ENCODE measurements around the gene OR5A2.
"Not testable (repeated sequence)": the region's sequence is repeated elsewhere in the genome, so short reads cannot be mapped to it uniquely, and the experiment has no call there.

Gene OR5A2

GRCh38 chr11:59459916-59460315 is 33.7 kb upstream of the OR5A2 start:
- Histone ChIP-seq H3K9ac (no peak overlapping the region), H3K27ac (no peak overlapping the region), H3K4me3 (IDR thresholded peaks at IDR 0.05; ENCODE audit: insufficient read depth, low read depth, low read length) (no peak overlapping the region), H2AFZ (ENCODE audit: low read depth) (no peak overlapping the region), H3K27me3 (ENCODE audit: insufficient read depth, low read depth) (no peaks in the 10 kb centered on the region), H3K4me1 (ENCODE audit: low read depth, poor library complexity, severe bottlenecking) (no peaks in the 10 kb centered on the region), H3K79me2 (ENCODE audit: insufficient read depth, low read depth) (no peaks in the 10 kb centered on the region), H4K20me1 (ENCODE audit: insufficient read depth) (no peaks in the 10 kb centered on the region), H3K36me3 (ENCODE audit: insufficient read depth) (no peaks in the 10 kb centered on the region), H3K4me2 (no peak overlapping the region)
- no peak for TF ChIP-seq CTCF (conservative IDR thresholded peaks at IDR 0.05; ENCODE audit: low read depth, low read length)

- Histone ChIP-seq H2AFZ (ENCODE audit: low read depth) (no peak within 1 kb of the TSS), H4K20me1 (ENCODE audit: insufficient read depth) (no peaks in the 10 kb centered on the region), H3K9ac (no peak within 1 kb of the TSS), H3K79me2 (ENCODE audit: insufficient read depth, low read depth) (no peaks in the 10 kb centered on the region), H3K36me3 (ENCODE audit: insufficient read depth) (no peaks in the 10 kb centered on the region), H3K27me3 (ENCODE audit: insufficient read depth, low read depth) (no peaks in the 10 kb centered on the region), H3K4me2 (no peak within 1 kb of the TSS), H3K4me3 (IDR thresholded peaks at IDR 0.05; ENCODE audit: insufficient read depth, low read depth, low read length) (no peak within 1 kb of the TSS), H3K4me1 (ENCODE audit: low read depth, poor library complexity, severe bottlenecking) (no peaks in the 10 kb centered on the region), H3K27ac (no peak within 1 kb of the TSS)
- TF ChIP-seq CTCF (conservative IDR thresholded peaks at IDR 0.05; ENCODE audit: low read depth, low read length): no peak
These were observed 30.4 kb upstream of the OR5A2 start, which contains the start of gene OR4D6 for GRCh38 chr11:59456661-59457060. Gene OR4D6, plus strand, starts transcription at chr11:59456961. Its CDS starts 0 bp downstream, at chr11:59456961.

- no peak overlapping the region for H2AFZ ChIP-seq (ENCODE audit: low read depth)
- H3K4me2 ChIP-seq: no peak overlapping the region
- no peak overlapping the region for H3K27ac ChIP-seq
- no peaks in the 10 kb centered on the region for H3K4me1 ChIP-seq (ENCODE audit: low read depth, poor library complexity, severe bottlenecking)
- H4K20me1 ChIP-seq (ENCODE audit: insufficient read depth): no peaks in the 10 kb centered on the region
- no peak overlapping the region for H3K9ac ChIP-seq
- no peak overlapping the region for H3K4me3 ChIP-seq (IDR thresholded peaks at IDR 0.05; ENCODE audit: insufficient read depth, low read depth, low read length)
- no peaks in the 10 kb centered on the region for H3K27me3 ChIP-seq (ENCODE audit: insufficient read depth, low read depth)
- H3K79me2 ChIP-seq (ENCODE audit: insufficient read depth, low read depth): no peaks in the 10 kb centered on the region
- no peaks in the 10 kb centered on the region for H3K36me3 ChIP-seq (ENCODE audit: insufficient read depth)
- TF ChIP-seq CTCF (conservative IDR thresholded peaks at IDR 0.05; ENCODE audit: low read depth, low read length): no peak
These were observed 22.3 kb upstream of the OR5A2 start for GRCh38 chr11:59448484-59448883.

GRCh38 chr11:59445624-59446023 is 19.4 kb upstream of the OR5A2 start:
- H3K79me2 ChIP-seq (ENCODE audit: insufficient read depth, low read depth); H3K9ac ChIP-seq: not testable (repeated sequence)

GRCh38 chr11:59437770-59438169 is 11.6 kb upstream of the OR5A2 start:
- Histone ChIP-seq H3K27ac (no peak overlapping the region), H2AFZ (ENCODE audit: low read depth) (no peak overlapping the region), H3K27me3 (ENCODE audit: insufficient read depth, low read depth) (no peaks in the 10 kb centered on the region), H3K9ac (no peak overlapping the region), H3K36me3 (ENCODE audit: insufficient read depth) (no peaks in the 10 kb centered on the region), H3K4me1 (ENCODE audit: low read depth, poor library complexity, severe bottlenecking) (no peaks in the 10 kb centered on the region), H3K4me2 (no peak overlapping the region), H3K79me2 (ENCODE audit: insufficient read depth, low read depth) (no peaks in the 10 kb centered on the region), H3K4me3 (IDR thresholded peaks at IDR 0.05; ENCODE audit: insufficient read depth, low read depth, low read length) (no peak overlapping the region), H4K20me1 (ENCODE audit: insufficient read depth) (no peaks in the 10 kb centered on the region)
- TF ChIP-seq CTCF (conservative IDR thresholded peaks at IDR 0.05; ENCODE audit: low read depth, low read length): no peak

More at GRCh38 chr11:59445624-59446023, 19.4 kb upstream of the OR5A2 start:
- H3K4me1 ChIP-seq (ENCODE audit: low read depth, poor library complexity, severe bottlenecking); H3K27me3 ChIP-seq (ENCODE audit: insufficient read depth, low read depth); H2AFZ ChIP-seq (ENCODE audit: low read depth); H3K36me3 ChIP-seq (ENCODE audit: insufficient read depth); H3K4me3 ChIP-seq (IDR thresholded peaks at IDR 0.05; ENCODE audit: insufficient read depth, low read depth, low read length); H3K4me2 ChIP-seq; H4K20me1 ChIP-seq (ENCODE audit: insufficient read depth); H3K27ac ChIP-seq: not testable (repeated sequence)

Data from KMS-11 (cell line).